Activated T-cell treated with anti-CD3 and anti-CD28 coated beads for 48 hours (primary cell): ENCODE data around the gene UBR3.
"Not testable (repeated sequence)": the region's sequence is repeated elsewhere in the genome, so short reads cannot be mapped to it uniquely, and the experiment has no call there.

Experiments
- DNase-seq: peaks from one replicate; pipeline ENCODE4 v3.0.0-alpha.2; 2020; ENCODE audit warnings: low read depth

UBR3 gene

DNA sequence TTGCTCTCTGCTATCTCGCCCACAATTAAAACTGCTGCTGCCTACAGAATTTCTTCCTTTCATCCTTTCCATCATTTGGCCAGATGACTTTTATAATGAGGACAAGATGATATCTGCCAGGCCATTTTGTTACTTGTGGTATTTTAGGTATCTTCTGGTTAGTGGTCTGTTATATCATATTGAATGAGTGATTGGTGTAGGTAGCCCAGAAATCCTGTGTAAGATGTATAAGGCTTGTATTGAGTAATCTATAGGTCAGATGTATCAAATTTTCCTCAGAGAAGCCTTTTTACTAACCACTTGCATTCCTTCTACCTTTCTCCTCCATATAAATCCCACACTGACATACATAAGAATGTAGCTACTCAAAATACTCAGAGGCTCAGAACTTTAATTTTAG, 118.3 kb downstream of the UBR3 start:
- no peak for DNase-seq

GRCh38 chr2:169946092-169946491, 118.8 kb downstream of the UBR3 start:
- DNase-seq: no peak

DNA sequence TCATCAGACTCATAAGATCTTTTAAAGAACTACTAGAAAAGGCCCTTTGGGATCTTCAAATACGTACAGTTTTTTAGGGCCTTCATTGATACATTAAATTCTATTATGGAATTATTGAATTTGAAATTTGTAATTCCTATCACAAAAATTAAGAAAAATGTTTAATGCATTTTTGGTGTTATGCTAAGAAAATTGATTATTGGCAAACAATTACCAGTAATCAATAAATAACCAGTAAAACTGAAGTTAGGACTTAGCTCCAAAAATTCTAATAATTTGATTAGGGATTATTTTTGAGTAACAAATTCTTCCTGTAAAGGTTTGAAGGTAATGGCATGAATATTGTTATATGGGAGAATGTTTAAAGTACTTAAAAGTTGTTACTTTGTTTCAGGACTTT, 119.3 kb downstream of the UBR3 start:
- DNase-seq: no peak

DNA sequence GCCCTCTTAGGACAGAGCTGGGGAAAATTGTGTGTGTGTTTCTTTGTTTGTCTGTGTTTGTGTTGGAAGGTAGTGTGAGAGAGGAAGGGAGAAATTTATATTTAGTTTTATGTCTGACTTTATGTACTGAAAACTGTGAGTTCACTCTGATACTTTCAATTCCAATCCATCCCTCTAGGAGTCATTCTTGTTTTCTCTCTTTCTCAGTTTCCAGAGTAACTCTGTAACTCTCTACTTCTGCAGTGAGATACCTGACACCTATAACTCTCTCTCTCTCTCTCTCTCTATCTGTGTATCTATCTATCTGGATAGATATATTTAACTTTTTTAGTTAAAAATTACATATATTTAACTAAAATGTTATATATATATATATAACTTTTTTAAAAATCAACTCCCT, 128.7 kb downstream of the UBR3 start:
- DNase-seq: no peak

DNA sequence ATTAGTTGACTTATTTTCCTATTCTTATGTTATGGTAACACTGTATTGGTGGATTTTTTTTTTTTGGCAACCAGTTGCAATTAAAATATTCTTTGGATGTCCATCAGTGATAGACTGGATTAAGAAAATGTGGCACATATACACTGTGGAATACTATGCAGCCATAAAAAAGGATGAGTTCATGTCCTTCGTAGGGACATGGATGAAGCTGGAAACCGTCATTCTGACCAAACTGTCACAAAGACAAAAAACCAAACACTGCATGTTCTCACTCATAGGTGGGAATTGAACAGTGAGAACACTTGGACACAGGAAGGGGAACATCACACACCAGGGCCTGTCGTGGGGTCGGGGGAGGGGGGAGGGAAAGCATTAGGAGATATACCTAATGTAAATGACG, 130.0 kb downstream of the UBR3 start:
- DNase-seq: not testable (repeated sequence)

- no peak for DNase-seq
Observed at GRCh38 chr2:169961911-169962310, 134.7 kb downstream of the UBR3 start.

DNA sequence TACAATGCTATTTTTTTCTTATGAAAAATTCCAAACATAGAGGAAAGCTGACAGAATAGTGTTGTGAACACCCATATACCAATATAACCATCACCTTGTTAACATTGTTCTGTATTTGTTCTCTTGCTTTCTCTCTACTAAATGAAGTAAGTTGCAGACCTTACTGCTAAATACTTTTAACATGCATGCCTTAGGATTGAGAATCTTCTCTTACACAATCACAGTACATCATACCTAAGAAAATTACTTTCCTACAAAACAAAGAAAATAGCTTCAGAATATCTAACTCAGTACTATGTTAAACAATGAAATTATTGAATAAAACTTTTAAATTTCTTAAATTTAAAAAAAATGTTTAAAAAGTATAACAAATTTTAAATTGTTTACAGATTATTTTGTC, 136.5 kb downstream of the UBR3 start:
- no peak for DNase-seq

DNA sequence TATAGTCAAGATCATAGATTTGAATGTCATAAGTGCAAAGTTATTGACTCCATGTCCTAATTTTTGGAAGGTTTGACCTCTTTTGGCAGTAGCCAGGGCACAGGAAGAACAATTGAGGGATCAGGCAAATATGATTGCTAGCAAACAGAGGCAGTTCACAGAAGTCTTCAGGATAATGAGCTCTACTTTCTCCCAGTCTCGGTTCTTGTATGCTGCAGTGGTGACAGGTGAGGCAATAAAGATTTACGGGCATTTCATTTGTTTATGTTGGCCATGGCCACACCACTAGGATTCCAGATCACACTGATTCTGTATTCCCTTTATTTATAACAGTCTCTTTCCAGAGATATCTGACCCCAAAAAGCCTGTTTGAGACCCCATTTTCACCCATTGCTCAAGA, 137.5 kb downstream of the UBR3 start:
- no peak for DNase-seq

DNA sequence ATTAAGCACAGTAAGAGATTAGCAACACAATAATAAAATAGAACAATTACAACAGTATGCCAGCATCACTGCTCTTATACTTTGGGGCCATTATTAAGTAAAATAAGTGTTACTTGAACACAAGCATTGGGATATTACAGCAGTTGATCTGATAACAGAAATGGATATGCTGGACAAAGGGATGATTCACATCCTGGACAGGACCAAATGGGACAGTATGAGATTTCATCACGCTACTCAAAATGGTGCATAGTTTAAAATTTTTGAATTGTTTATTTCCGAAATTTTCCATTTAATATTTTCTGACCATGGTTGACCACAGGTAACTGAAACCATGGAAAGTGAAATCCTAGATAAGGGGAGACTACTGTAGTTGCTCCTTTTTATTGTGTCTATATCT, 138.2 kb downstream of the UBR3 start:
- DNase-seq: no peak

DNA sequence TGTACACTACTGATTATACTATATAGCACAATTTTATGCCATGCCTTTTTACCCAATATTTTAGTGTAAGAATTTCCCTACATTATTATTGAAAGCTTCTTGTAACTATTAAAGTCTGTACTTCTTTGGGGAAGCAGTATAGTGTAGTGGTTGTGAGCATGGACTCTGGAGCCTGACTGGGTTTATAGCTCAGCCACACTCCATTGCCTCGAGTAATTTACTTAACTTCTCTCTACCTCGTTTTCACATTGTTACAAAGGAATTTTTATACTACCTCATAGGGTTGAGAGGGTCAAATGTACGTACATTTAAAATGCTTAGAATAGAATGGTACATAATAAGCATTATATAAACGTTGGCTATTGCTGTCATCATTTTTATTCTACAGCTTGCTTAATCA, 139.2 kb downstream of the UBR3 start:
- DNase-seq: no peak

DNA sequence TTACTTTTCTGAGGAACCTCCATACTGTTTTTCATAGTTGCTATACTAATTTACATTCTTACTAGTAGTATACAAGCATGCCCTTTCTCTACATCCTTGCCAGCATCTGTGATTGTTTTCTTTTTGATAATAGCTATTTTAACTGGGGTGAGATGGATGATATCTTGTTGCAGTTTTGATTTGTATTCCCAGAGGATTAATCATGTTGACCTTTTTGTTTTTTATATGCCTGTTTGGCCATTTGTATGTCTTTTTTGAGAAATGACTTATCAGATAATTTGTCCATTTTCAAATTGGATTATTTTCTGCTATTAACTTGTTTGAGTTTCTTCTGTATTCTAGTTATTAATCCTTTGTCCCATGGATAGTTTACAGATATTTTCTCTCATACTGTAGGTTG, 141.5 kb downstream of the UBR3 start:
- no peak for DNase-seq

GRCh38 chr2:169975221-169975620, 148.0 kb downstream of the UBR3 start:
- DNase-seq: no peak

- no peak for DNase-seq
Observed at GRCh38 chr2:169976335-169976851, 149.1 kb downstream of the UBR3 start.

GRCh38 chr2:169977530-169977929, 150.3 kb downstream of the UBR3 start:
- no peak for DNase-seq

- no peak for DNase-seq
Observed at GRCh38 chr2:169978402-169979017, 151.3 kb downstream of the UBR3 start.

- no peak for DNase-seq
Observed at GRCh38 chr2:169979025-169979424, 151.8 kb downstream of the UBR3 start.

- DNase-seq: no peak
Observed at GRCh38 chr2:169980001-169980400, 152.7 kb downstream of the UBR3 start.

DNA sequence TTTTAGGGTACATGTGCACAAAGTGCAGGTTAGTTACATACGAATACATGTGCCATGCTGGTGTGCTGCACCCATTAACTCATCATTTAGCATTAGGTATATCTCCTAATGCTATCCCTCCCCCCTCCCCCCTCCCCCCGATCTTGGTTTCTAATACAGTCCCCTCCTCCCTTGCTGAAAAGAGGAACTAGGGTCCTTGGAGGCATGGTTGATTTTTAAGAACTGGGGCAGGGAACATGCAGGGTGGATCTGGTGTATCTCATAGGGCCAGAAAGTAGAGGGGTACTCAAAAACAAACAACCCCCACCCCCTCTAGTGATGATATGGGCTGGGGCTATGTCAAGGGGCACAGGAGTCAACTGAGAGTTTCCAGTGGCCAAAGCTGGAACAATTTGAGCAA, 153.4 kb downstream of the UBR3 start:
- DNase-seq: no peak

GRCh38 chr2:169982929-169983328, 155.7 kb downstream of the UBR3 start:
- DNase-seq: no peak

GRCh38 chr2:169983506-169983905, 156.3 kb downstream of the UBR3 start:
- no peak for DNase-seq

DNA sequence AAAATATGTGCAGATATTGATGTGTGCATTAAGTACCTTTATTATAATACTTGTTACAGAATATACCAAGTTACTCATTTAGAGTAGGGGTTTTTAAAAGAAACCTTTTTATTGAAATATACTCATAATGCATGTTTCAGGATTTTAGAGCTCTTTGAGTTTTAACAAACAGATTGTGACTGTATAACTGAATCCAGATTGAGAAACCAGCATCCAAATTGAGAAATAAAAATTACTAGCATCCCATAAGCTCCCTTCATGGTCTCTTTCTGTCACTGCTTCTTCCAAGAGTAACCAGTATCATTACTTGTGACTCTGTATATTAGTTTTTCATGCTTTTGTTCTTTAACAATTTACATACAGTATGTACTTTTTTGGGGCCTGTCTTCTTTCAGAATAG, 156.9 kb downstream of the UBR3 start:
- DNase-seq: no peak

DNA sequence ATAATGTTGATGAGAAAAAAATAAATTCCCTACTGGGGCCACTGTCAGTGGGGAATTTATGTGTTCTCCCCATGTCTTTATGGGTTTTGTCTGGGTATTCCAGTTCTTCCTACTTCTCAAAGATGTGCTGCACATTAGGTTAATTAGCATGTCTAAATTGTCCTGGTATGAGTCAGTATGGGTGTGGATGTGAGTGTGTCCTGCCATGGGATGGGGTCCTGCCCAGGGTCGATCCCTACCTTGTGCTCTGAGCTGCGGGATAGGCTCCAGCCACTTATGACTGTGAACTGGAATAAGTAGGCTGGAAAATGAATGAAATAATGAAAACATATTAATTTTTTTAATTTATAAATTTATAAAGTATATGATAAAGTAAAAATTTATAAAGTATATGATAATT, 167.5 kb downstream of the UBR3 start:
- no peak for DNase-seq

DNA sequence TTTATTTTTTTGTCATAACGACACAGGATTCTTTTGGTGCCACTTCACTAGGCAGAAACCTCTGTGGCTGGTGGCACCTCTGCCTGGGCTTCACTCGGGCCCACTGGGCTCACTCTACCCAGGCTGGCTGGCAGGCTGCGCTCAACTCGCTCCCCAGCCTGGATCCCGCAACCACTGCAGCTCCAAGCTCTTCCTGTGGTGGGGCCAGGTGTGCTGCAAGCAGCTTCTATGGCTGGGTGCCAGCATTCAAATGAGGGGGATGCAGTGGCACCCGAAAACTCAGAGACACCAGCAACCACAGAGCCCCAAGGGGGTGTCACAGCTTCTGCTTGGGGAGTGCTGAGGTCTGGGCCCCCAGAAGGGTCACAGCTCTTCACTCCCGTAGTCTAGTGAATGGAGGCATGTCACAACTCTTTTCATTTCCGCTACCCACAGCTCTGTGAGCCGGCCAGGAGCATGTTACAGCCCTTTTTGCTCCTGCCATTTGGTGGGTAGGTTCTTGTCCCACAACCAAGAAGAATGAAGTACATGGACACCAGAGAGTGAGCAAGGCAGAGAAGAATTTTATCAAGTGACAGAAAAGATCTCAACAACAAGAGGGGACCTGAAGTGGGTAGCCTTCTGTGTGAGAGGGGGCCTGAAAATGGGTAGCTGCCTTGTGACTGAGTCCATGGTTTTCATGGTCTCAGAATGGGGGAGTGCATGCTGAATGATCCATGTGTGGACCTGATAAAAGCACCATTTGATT, 170.1 kb downstream of the UBR3 start:
- no peak for DNase-seq

- no peak for DNase-seq
Observed at GRCh38 chr2:169999054-169999453, 171.8 kb downstream of the UBR3 start.
